ENCODE measurements around the gene ZMAT2.

GRCh38 chr5:140690376-140690932 is 9.8 kb upstream of the ZMAT2 start:
- TF ChIP-seq YY1 (IDR thresholded peaks at IDR 0.05; ENCODE audit: insufficient read depth, insufficient read length) (no peak), ZNF274 (IDR thresholded peaks at IDR 0.05; ENCODE audit: low read depth, low read length) (no peak), SUZ12 (IDR thresholded peaks at IDR 0.05; ENCODE audit: extremely low read depth, insufficient read depth, insufficient read length) (no peak)
